HEK293T (cell line): ENCODE measurements around the gene PPP1R3G.

Source experiments
- CTCF ChIA-PET: fragments of 350-600 bp; formaldehyde crosslinking; extraction: SDS; loops from one replicate; lab custom pipeline; 2021; ENCODE audit warnings: antibody characterized with exemption, inconsistent platforms; lab: Yijun Ruan, JAX
- POLR2A ChIA-PET: fragments of 350-600 bp; formaldehyde crosslinking; extraction: SDS; loops from one replicate; lab custom pipeline; 2020; ENCODE audit warnings: antibody characterized with exemption, inconsistent platforms; lab: Yijun Ruan, JAX
- DNase-seq: peaks from one replicate; pipeline ENCODE4 v3.0.0; 2012; ENCODE audit warnings: mixed read lengths; ENCODE audit errors: extremely low spot score
- ARNT ChIP-seq: fragments of 450-650 bp; IDR thresholded peaks from 2 replicates; pipeline ENCODE4 v1.6.1; 2017; ENCODE audit warnings: mild to moderate bottlenecking
- BHLHE40 ChIP-seq: fragments of 450-650 bp; IDR thresholded peaks from 2 replicates; pipeline ENCODE4 v1.6.1; 2016; ENCODE audit warnings: mild to moderate bottlenecking, moderate library complexity, borderline replicate concordance
- CTBP1 ChIP-seq: fragments of 450-650 bp; IDR thresholded peaks from 2 replicates; pipeline ENCODE4 v1.6.1; 2016; ENCODE audit warnings: borderline replicate concordance
- ELF4 ChIP-seq: fragments of 450-650 bp; IDR thresholded peaks from 2 replicates; pipeline ENCODE4 v1.6.1; 2017; ENCODE audit warnings: antibody characterized with exemption
- FOXA1 ChIP-seq: fragments of 450-650 bp; IDR thresholded peaks from 2 replicates; pipeline ENCODE4 v1.6.1; 2016; ENCODE audit warnings: mild to moderate bottlenecking
- FOXK2 ChIP-seq: fragments of 450-650 bp; IDR thresholded peaks from 2 replicates; pipeline ENCODE4 v1.6.1; 2016; ENCODE audit warnings: mild to moderate bottlenecking
- FOXM1 ChIP-seq: fragments of 450-650 bp; IDR thresholded peaks from 2 replicates; pipeline ENCODE4 v1.6.1; 2017; ENCODE audit warnings: mild to moderate bottlenecking, borderline replicate concordance
- HDGF ChIP-seq: fragments of 450-650 bp; IDR thresholded peaks from 2 replicates; pipeline ENCODE4 v1.6.1; 2017; ENCODE audit warnings: antibody characterized with exemption, borderline replicate concordance
- L3MBTL2 ChIP-seq: fragments of 450-650 bp; conservative IDR thresholded peaks from 2 replicates; pipeline ENCODE4 v1.6.1; 2016; ENCODE audit warnings: mild to moderate bottlenecking
- LEF1 ChIP-seq: fragments of 450-650 bp; IDR thresholded peaks from 2 replicates; pipeline ENCODE4 v1.6.1; 2017; ENCODE audit warnings: mild to moderate bottlenecking, borderline replicate concordance
- NFRKB ChIP-seq: fragments of 450-650 bp; IDR thresholded peaks from 2 replicates; pipeline ENCODE4 v1.6.1; 2016; ENCODE audit warnings: mild to moderate bottlenecking, moderate library complexity
- SP1 ChIP-seq: fragments of 450-650 bp; IDR thresholded peaks from 2 replicates; pipeline ENCODE4 v1.6.1; 2017
- SUZ12 ChIP-seq: fragments of 450-650 bp; IDR thresholded peaks from 2 replicates; pipeline ENCODE4 v1.6.1; 2016; ENCODE audit warnings: mild to moderate bottlenecking
- TARDBP ChIP-seq: fragments of 450-650 bp; IDR thresholded peaks from 2 replicates; pipeline ENCODE4 v1.6.1; 2016
- ZNF384 ChIP-seq: fragments of 450-650 bp; IDR thresholded peaks from 2 replicates; pipeline ENCODE4 v1.6.1; 2016
- TF ChIP-seq, protein P1 (sequence below): fragments of 450-650 bp; IDR thresholded peaks from 2 replicates; pipeline ENCODE4 v1.6.1; 2016

PPP1R3G gene

GRCh38 chr6:5127106-5127687 is 42.1 kb downstream of the PPP1R3G start:
- TF ChIP-seq, protein P1, sequence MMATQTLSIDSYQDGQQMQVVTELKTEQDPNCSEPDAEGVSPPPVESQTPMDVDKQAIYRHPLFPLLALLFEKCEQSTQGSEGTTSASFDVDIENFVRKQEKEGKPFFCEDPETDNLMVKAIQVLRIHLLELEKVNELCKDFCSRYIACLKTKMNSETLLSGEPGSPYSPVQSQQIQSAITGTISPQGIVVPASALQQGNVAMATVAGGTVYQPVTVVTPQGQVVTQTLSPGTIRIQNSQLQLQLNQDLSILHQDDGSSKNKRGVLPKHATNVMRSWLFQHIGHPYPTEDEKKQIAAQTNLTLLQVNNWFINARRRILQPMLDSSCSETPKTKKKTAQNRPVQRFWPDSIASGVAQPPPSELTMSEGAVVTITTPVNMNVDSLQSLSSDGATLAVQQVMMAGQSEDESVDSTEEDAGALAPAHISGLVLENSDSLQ: no peak
- CTCF ChIA-PET: interaction anchor here (0.6 kb wide), 1 partner anchor 20 kb away, joined by 3 read pairs; no protein-coding TSS in a partner anchor
- no peak for DNase-seq
- POLR2A ChIA-PET: no interaction called here

GRCh38 chr6:5128351-5128750 is 43.2 kb downstream of the PPP1R3G start:
- ChIA-PET POLR2A (no interaction called here), CTCF (no interaction called here)
- no peak for TF ChIP-seq HDGF
- no peak for TF ChIP-seq ARNT
- TF ChIP-seq L3MBTL2: no peak
- no peak for TF ChIP-seq CTBP1
- TF ChIP-seq LEF1: no peak
- no peak for TF ChIP-seq SP1
- TF ChIP-seq FOXK2: no peak
- no peak for TF ChIP-seq SUZ12
- no peak for TF ChIP-seq ZNF384
- TF ChIP-seq ELF4: no peak
- no peak for DNase-seq

- CTCF ChIA-PET: no interaction called here
Measured at GRCh38 chr6:5130135-5130866, 45.2 kb downstream of the PPP1R3G start.

GRCh38 chr6:5132731-5133130 is 47.6 kb downstream of the PPP1R3G start:
- ChIA-PET CTCF (interaction anchor here (1.2 kb wide), 1 partner anchor 11 kb away, joined by 8 read pairs; no protein-coding TSS in a partner anchor), POLR2A (interaction anchor here (1.8 kb wide), 1 partner anchor 46 kb away, joined by 4 read pairs; no protein-coding TSS in a partner anchor)
- no peak for DNase-seq
- no peak for TF ChIP-seq FOXA1

More at GRCh38 chr6:5130135-5130866, 45.2 kb downstream of the PPP1R3G start:
- no peak for DNase-seq
- no peak for TF ChIP-seq SP1
- no peak for TF ChIP-seq FOXA1
- TF ChIP-seq HDGF: no peak
- POLR2A ChIA-PET: no interaction called here

DNA sequence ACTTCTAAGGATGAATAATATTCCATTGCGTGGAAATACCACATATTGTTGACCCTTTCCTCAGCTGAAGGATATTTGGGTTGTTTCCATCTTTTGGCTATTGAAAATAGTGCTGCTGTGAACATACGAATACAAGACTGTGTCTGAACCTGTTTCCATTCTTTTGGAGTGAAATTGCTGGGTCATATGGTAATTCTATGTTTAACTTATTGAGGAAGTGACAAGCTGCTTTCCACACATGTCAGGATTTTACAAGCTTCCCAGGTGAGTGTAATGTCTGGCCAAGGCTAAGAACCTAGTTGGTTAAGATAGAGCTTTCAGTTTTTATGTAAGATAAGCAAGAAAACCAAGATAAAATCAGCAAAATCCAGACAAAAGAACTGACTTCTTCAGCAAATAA is 48.8 kb downstream of the PPP1R3G start:
- TF ChIP-seq NFRKB: no peak
- TF ChIP-seq FOXA1: no peak
- no peak for TF ChIP-seq ELF4
- no peak for TF ChIP-seq L3MBTL2
- TF ChIP-seq CTBP1: no peak
- TF ChIP-seq ARNT: no peak
- no peak for TF ChIP-seq TARDBP
- TF ChIP-seq BHLHE40: no peak
- TF ChIP-seq FOXK2: no peak
- TF ChIP-seq, protein P1: no peak
- TF ChIP-seq SUZ12: no peak
- DNase-seq: no peak
- CTCF ChIA-PET: no interaction called here
- POLR2A ChIA-PET: no interaction called here

DNA sequence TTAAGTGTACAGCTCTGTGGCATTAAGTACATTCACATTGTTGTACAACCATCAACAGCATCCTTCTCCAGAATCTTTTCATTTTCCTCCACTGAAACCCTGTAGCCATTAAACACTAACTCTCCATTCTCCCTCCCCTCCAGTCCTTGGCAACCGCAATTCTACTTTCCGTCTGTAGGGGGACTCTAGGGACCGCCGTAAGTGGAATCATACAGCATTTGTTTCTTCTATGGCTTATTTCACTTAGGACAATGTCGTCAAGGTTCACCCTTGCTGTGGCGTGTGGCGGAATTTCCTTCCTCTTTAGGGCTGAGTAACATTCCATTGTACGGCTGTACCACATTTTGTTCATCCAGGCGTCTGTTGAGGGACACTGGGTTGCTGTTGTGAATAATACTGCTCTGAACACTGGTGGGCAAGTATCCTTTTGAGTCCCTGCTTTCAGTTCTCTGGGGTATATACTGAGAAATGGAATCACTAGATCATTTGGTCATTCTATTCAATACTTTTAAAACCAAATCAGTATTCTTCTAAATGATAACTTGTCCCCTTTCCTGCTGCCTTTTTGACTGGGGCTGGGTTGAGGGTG is 50.7 kb downstream of the PPP1R3G start:
- CTCF ChIA-PET: interaction anchor here (0.6 kb wide), 1 partner anchor 19 kb away, joined by 4 read pairs; no protein-coding TSS in a partner anchor
- POLR2A ChIA-PET: no interaction called here
- TF ChIP-seq SP1 (no peak), ELF4 (no peak), FOXK2 (no peak), CTBP1 (no peak), NFRKB (no peak), BHLHE40 (no peak), LEF1 (no peak), TARDBP (no peak), FOXM1 (no peak), HDGF (no peak), SUZ12 (no peak), FOXA1 (no peak)
- TF ChIP-seq, protein P1: no peak
- no peak for DNase-seq

DNA sequence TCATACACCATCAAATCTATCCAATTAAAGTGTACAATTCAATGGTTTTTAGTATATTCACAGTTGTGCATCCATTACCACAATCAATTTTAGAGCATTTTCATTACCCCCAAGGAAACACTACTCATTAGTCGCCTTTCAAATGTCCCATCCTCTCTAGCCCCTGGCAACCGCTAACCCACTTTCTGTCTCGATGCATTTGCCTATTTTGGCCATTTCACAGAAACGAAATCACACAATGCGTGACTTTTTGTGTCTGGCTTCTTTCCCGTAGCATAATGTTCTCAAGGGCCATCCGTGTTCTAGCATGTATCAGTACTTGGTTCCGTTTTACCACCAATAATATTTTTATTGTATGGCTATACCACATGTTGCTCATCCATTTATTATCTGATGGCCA is 51.7 kb downstream of the PPP1R3G start:
- ChIA-PET POLR2A (no interaction called here), CTCF (no interaction called here)
- no peak for TF ChIP-seq ARNT
- no peak for TF ChIP-seq SUZ12
- no peak for TF ChIP-seq BHLHE40
- no peak for DNase-seq
